HCT116 (cell line): ENCODE data around the gene KRTAP20-2. TPM values are rescaled to one million over a fixed set of nuclear protein-coding genes. Genes with fewer than 3 reads are reported as not detected.

ENCODE experiments used
- ATAC-seq: fragments of 200-7000 bp; cut with Tn5 transposase; 2 replicates; pipeline ENCODE4 v1.9.1; 2020; ENCODE audit warnings: mild to moderate bottlenecking, moderate library complexity
- BruUV-seq: library from RNA; stranded (reverse); fragments of 400-500 nt; replicated peaks from 2 replicates; lab custom pipeline; 2021; lab: Mats Ljungman, UMichigan
- CTCF ChIA-PET: fragments of 300-600 bp; sonication (Branson Sonifier 250); formaldehyde crosslinking; loops from one replicate; lab custom pipeline; 2021; ENCODE audit warnings: antibody characterized with exemption; lab: Charles Lee
- POLR2A ChIA-PET: fragments of 300-600, 350-600 bp; sonication (Branson Sonifier 250); formaldehyde crosslinking; loops from one replicate; lab custom pipeline; 2021; ENCODE audit warnings: antibody characterized with exemption; lab: Charles Lee
- RAD21 ChIA-PET, 2 experiments: fragments of 300-600 bp; sonication (Branson Sonifier 250); formaldehyde crosslinking; loops; one replicate each; lab custom pipeline; 2023; ENCODE audit warnings: low total read pairs in 2 of 2; ENCODE audit not compliant: uncharacterized antibody in 2 of 2, unreplicated experiment in 2 of 2, low non-redundant PET in 1 of 2; lab: Charles Lee
- DNase-seq: peaks from one replicate; pipeline ENCODE4 v3.0.0-alpha.2; 2010; ENCODE audit warnings: low read depth, low spot score
- H2AFZ ChIP-seq: fragments of 200-600 bp; shearing (Covaris generic), sonication (generic); 2 replicates; pipeline ENCODE4 v1.6.1; 2017; ENCODE audit warnings: low read depth, mixed run types, mixed read lengths, antibody characterized with exemption, low read length; ENCODE audit not compliant: poor library complexity, severe bottlenecking
- H3K27ac ChIP-seq: 2 replicates; pipeline ENCODE4 v1.5.1; 2012; ENCODE audit warnings: low read depth, low read length
- H3K27me3 ChIP-seq: fragments of 200-600 bp; sonication (generic); 2 replicates; pipeline ENCODE4 v1.6.1; 2016; ENCODE audit warnings: mixed run types, low read length, mixed read lengths; ENCODE audit not compliant: insufficient read depth
- H3K36me3 ChIP-seq, 2 experiments: fragments of 200-500 bp in 1 of 2; fragments of 200-600 bp in 1 of 2; sonication (Bioruptor generic) in 1 of 2; sonication (generic) in 1 of 2; 2 replicates each; pipeline versions ENCODE4 v1.5.1 to v1.6.1; 2014 to 2016; ENCODE audit warnings: low read length in 2 of 2, inconsistent platforms in 1 of 2, mixed read lengths in 1 of 2, mixed run types in 1 of 2; ENCODE audit not compliant: insufficient read depth in 2 of 2, control insufficient read depth in 1 of 2
- H3K4me1 ChIP-seq, 2 experiments: fragments of 200-600 bp in 1 of 2; sonication (generic) in 1 of 2; 2 replicates each; pipeline versions ENCODE4 v1.5.1 to v1.6.1; 2012 to 2017; ENCODE audit warnings: low read length in 2 of 2, inconsistent platforms in 1 of 2, mild to moderate bottlenecking in 1 of 2, mixed read lengths in 1 of 2, mixed run types in 1 of 2, moderate library complexity in 1 of 2; ENCODE audit not compliant: insufficient read depth in 2 of 2, control insufficient read depth in 1 of 2
- H3K4me2 ChIP-seq: fragments of 200-600 bp; sonication (generic); 2 replicates; pipeline ENCODE4 v1.6.1; 2017; ENCODE audit warnings: mixed run types, low read length, mixed read lengths
- H3K4me3 ChIP-seq, 2 experiments: fragments of 200-600 bp in 1 of 2; sonication (generic) in 1 of 2; replicated peaks in 1 of 2; 2 replicates each; pipeline ENCODE4 v1.5.1; 2011 to 2016; ENCODE audit warnings: low read length in 2 of 2, control low read depth in 1 of 2, low read depth in 1 of 2, mild to moderate bottlenecking in 1 of 2, mixed read lengths in 1 of 2, mixed run types in 1 of 2
- H3K79me2 ChIP-seq: fragments of 200-600 bp; sonication (generic); 2 replicates; pipeline ENCODE4 v1.6.1; 2017; ENCODE audit warnings: mild to moderate bottlenecking, mixed run types, low read length, moderate library complexity, mixed read lengths; ENCODE audit not compliant: insufficient read depth
- H3K9ac ChIP-seq: fragments of 200-600 bp; sonication (generic); 2 replicates; pipeline ENCODE4 v1.6.1; 2016; ENCODE audit warnings: low read length, mixed read lengths
- H3K9me2 ChIP-seq: fragments of 200-600 bp; sonication (generic), shearing (Covaris generic); 2 replicates; pipeline ENCODE4 v1.6.1; 2017; ENCODE audit warnings: mixed run types, mild to moderate bottlenecking, moderate library complexity; ENCODE audit not compliant: insufficient read depth
- H3K9me3 ChIP-seq, 2 experiments: fragments of 200-500 bp in 1 of 2; fragments of 200-600 bp in 1 of 2; sonication (Bioruptor generic) in 1 of 2; sonication (generic) in 1 of 2; 2 replicates each; pipeline ENCODE4 v1.6.1; 2014 to 2017; ENCODE audit warnings: low read length in 2 of 2, mixed read lengths in 2 of 2, inconsistent platforms in 1 of 2, low read depth in 1 of 2, mild to moderate bottlenecking in 1 of 2, mixed run types in 1 of 2, moderate library complexity in 1 of 2; ENCODE audit not compliant: control insufficient read depth in 1 of 2, insufficient read depth in 1 of 2
- H4K20me1 ChIP-seq: fragments of 200-600 bp; sonication (generic), shearing (Covaris generic); 2 replicates; pipeline ENCODE4 v1.6.1; 2017; ENCODE audit warnings: mixed run types, mild to moderate bottlenecking, moderate library complexity; ENCODE audit not compliant: insufficient read depth
- CBX3 ChIP-seq: IDR thresholded peaks from 2 replicates; pipeline ENCODE4 v1.6.1; 2012; ENCODE audit warnings: low read depth
- CTCF ChIP-seq, 3 experiments: fragments of 200-600 bp in 1 of 3; sonication (generic) in 1 of 3; IDR thresholded peaks in 2 of 3; conservative IDR thresholded peaks in 1 of 3; 2 replicates each; pipeline ENCODE4 v1.5.1; 2012 to 2017; ENCODE audit warnings: low read depth in 2 of 3, low read length in 2 of 3, antibody characterized with exemption in 1 of 3, borderline replicate concordance in 1 of 3, control low read depth in 1 of 3, mild to moderate bottlenecking in 1 of 3, mixed read lengths in 1 of 3, mixed run types in 1 of 3, moderate library complexity in 1 of 3; ENCODE audit not compliant: insufficient read depth in 1 of 3
- EGR1 ChIP-seq: IDR thresholded peaks from 2 replicates; pipeline ENCODE4 v1.6.1; 2012; ENCODE audit warnings: low read depth
- FOSL1 ChIP-seq: IDR thresholded peaks from 2 replicates; pipeline ENCODE4 v1.6.1; 2012; ENCODE audit warnings: low read depth
- JUND ChIP-seq: IDR thresholded peaks from 2 replicates; pipeline ENCODE4 v1.6.1; 2012
- POLR2A ChIP-seq: IDR thresholded peaks from 2 replicates; pipeline ENCODE4 v1.7.0; 2011; ENCODE audit warnings: borderline replicate concordance; ENCODE audit not compliant: insufficient read depth, insufficient read length; ENCODE audit errors: extremely low read depth
- POLR2AphosphoS5 ChIP-seq: IDR thresholded peaks from 2 replicates; pipeline ENCODE4 v1.6.1; 2011; ENCODE audit warnings: mild to moderate bottlenecking, low read depth, low read length, moderate library complexity
- REST ChIP-seq: IDR thresholded peaks from 2 replicates; pipeline ENCODE4 v1.6.1; 2012; ENCODE audit warnings: low read depth
- SIN3A ChIP-seq: IDR thresholded peaks from 2 replicates; pipeline ENCODE4 v1.6.1; 2012; ENCODE audit warnings: low read depth
- SP1 ChIP-seq: IDR thresholded peaks from 2 replicates; pipeline ENCODE4 v1.6.1; 2012; ENCODE audit warnings: low read depth
- SRF ChIP-seq: IDR thresholded peaks from 2 replicates; pipeline ENCODE4 v1.6.1; 2012; ENCODE audit warnings: low read depth
- TCF7L2 ChIP-seq: IDR thresholded peaks from 2 replicates; pipeline ENCODE4 v1.7.0; 2011; ENCODE audit warnings: borderline replicate concordance, inconsistent platforms; ENCODE audit not compliant: insufficient read depth, insufficient read length; ENCODE audit errors: extremely low read depth
- YY1 ChIP-seq: IDR thresholded peaks from 2 replicates; pipeline ENCODE4 v1.6.1; 2011; ENCODE audit warnings: low read length, low read depth, moderate library complexity, mild to moderate bottlenecking; ENCODE audit not compliant: insufficient replicate concordance; ENCODE audit errors: extremely low read depth
- ZBTB33 ChIP-seq: IDR thresholded peaks from 2 replicates; pipeline ENCODE4 v1.6.1; 2011; ENCODE audit warnings: mild to moderate bottlenecking, low read length, moderate library complexity; ENCODE audit not compliant: insufficient replicate concordance; ENCODE audit errors: extremely low read depth
- ZNF274 ChIP-seq: fragments of 200-500 bp; sonication (Bioruptor generic); IDR thresholded peaks from 2 replicates; pipeline ENCODE4 v1.6.1; 2014; ENCODE audit warnings: mild to moderate bottlenecking, low read depth, low read length, inconsistent platforms
- intact Hi-C: fragments of 100-400 bp; cut with micrococcal nuclease; formaldehyde crosslinking; loops from 2 replicates; pipeline ENCODE4 v1.10.0; 2022
- total RNA-seq: library from RNA; stranded (reverse); gene quantifications from one replicate; pipeline ENCODE4 v1.2.1, GENCODE V29; 2021; ENCODE audit not compliant: unreplicated experiment
- TF ChIP-seq, protein P1 (sequence below): IDR thresholded peaks from 2 replicates; pipeline ENCODE4 v1.6.1; 2012
- TF ChIP-seq, protein P2 (sequence below): IDR thresholded peaks from 2 replicates; pipeline ENCODE4 v1.6.1; 2012

The KRTAP20-2 gene
- total RNA-seq, 1 experiment from 2014 or later = not detected

- TF ChIP-seq, protein P1, sequence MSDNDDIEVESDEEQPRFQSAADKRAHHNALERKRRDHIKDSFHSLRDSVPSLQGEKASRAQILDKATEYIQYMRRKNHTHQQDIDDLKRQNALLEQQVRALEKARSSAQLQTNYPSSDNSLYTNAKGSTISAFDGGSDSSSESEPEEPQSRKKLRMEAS = no peak
- no peak for TF ChIP-seq POLR2A
- TF ChIP-seq SIN3A = no peak
- TF ChIP-seq POLR2AphosphoS5 = no peak
- TF ChIP-seq SRF = no peak
Measured at GRCh38 chr21:30652891-30653290, 17.9 kb downstream of the KRTAP20-2 start (continued).

GRCh38 chr21:30668776-30669175 is 33.8 kb downstream of the KRTAP20-2 start:
- no peak overlapping the region for H3K9ac ChIP-seq
- no peaks in the 10 kb centered on the region for H3K79me2 ChIP-seq
- POLR2A ChIA-PET = no interaction called here
- H3K27me3 ChIP-seq = no peaks in the 10 kb centered on the region
- intact Hi-C loops = no loop called here
- H4K20me1 ChIP-seq = no peaks in the 10 kb centered on the region
- ATAC-seq = no peak
- TF ChIP-seq TCF7L2 (no peak), EGR1 (no peak), ZNF274 (no peak), REST (no peak), CBX3 (no peak), FOSL1 (no peak), SIN3A (no peak), YY1 (no peak), ZBTB33 (no peak), POLR2AphosphoS5 (no peak), POLR2A (no peak), SP1 (no peak), SRF (no peak), JUND (no peak), CTCF (IDR thresholded peaks at IDR 0.05 in 2 of 3, conservative IDR thresholded peaks at IDR 0.05 in 1 of 3; ENCODE audit: borderline replicate concordance in 1 of 3, insufficient read depth in 1 of 3, low read depth in 2 of 3, low read length in 2 of 3) (no peak)
- TF ChIP-seq, protein P1 = no peak
- TF ChIP-seq, protein P2, sequence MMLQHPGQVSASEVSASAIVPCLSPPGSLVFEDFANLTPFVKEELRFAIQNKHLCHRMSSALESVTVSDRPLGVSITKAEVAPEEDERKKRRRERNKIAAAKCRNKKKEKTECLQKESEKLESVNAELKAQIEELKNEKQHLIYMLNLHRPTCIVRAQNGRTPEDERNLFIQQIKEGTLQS = no peak
- peaks cover 0 to 33% of the 10 kb centered on the region in 2 experiments; a peak in 2 of 4 replicates for H3K9me3 ChIP-seq
- H2AFZ ChIP-seq = no peak overlapping the region
- H3K36me3 ChIP-seq = no peaks in the 10 kb centered on the region
- BruUV-seq = no TSS peak
- H3K27ac ChIP-seq = no peak overlapping the region
- H3K4me3 ChIP-seq = no peak overlapping the region
- RAD21 ChIA-PET = no interaction called here
- H3K4me1 ChIP-seq = no peaks in the 10 kb centered on the region
- CTCF ChIA-PET = no interaction called here
- no peak for DNase-seq
- no peaks in the 10 kb centered on the region for H3K9me2 ChIP-seq
- H3K4me2 ChIP-seq = no peak overlapping the region
